ENCODE results near the gene CEP83. TPM values are rescaled to one million over a fixed set of nuclear protein-coding genes. Genes with fewer than 3 reads are reported as not detected.

CEP83 gene
- total RNA-seq, 6 donors from 2014 or later: 9.7 to 40.9 (median 16.2) TPM

DNA sequence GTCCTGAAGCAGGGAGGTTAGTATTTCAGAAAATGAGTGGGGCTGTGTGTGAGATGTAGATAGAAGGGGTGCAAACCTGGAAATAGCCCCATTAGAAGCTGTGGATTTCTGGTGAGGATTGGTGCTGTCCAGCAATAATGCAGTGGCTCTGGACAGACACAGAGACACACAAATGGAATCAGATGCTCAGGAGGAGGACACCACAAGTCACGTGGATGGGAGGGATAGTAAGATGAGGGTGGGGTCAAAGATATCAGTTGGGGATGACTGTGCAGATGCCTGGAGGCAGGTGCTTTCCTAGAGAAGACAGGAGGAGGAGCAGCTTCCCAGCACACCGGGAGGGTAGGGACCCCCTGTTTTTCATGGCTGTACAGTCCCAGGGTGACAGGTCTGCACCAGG is 174.8 kb downstream of the CEP83 start:
- TF ChIP-seq, protein P1, sequence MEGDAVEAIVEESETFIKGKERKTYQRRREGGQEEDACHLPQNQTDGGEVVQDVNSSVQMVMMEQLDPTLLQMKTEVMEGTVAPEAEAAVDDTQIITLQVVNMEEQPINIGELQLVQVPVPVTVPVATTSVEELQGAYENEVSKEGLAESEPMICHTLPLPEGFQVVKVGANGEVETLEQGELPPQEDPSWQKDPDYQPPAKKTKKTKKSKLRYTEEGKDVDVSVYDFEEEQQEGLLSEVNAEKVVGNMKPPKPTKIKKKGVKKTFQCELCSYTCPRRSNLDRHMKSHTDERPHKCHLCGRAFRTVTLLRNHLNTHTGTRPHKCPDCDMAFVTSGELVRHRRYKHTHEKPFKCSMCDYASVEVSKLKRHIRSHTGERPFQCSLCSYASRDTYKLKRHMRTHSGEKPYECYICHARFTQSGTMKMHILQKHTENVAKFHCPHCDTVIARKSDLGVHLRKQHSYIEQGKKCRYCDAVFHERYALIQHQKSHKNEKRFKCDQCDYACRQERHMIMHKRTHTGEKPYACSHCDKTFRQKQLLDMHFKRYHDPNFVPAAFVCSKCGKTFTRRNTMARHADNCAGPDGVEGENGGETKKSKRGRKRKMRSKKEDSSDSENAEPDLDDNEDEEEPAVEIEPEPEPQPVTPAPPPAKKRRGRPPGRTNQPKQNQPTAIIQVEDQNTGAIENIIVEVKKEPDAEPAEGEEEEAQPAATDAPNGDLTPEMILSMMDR (IDR thresholded peaks at IDR 0.05): no peak
- no peak for TF ChIP-seq POLR2A (IDR thresholded peaks at IDR 0.05)
- TF ChIP-seq POLR2AphosphoS5 (IDR thresholded peaks at IDR 0.05): no peak
- TF ChIP-seq EP300 (IDR thresholded peaks at IDR 0.05): no peak
- Histone ChIP-seq H3K9me3 (no peaks in the 10 kb centered on the region), H3K4me3 (no peak overlapping the region), H3K36me3 (peaks cover 0 to 17% (median 6%) of the 10 kb centered on the region in 4 donors), H3K27me3 (no peaks in the 10 kb centered on the region), H3K27ac (no peak overlapping the region), H3K4me1 (peaks cover 24 to 27% (median 25%) of the 10 kb centered on the region in 4 donors)
- WGBS, 2 donors: 85 to 87% methylated on average over 2 of the region's 2 CpGs
- no peak for ATAC-seq (ENCODE audit: low FRiP score in 2 of 2)
- no peak for DNase-seq

DNA sequence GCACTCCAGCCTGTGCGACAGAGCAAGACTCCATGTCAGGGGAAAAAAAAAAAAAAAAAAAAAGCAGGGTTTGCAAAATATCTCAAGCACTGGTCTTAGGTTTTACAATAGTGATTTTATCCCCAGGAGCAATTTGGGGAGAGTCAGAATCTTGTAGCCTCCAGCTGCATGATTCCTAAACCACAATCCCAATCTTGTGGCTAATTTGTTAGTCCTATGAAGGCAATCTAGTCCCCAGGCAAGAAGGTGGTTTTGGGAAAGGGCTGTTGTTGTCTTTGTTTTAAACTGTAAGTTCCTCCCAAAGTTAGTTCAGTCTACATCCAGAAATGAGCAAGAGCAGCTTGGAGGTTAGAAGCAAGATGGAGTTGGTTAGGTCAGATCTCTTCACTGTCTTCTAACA is 175.6 kb downstream of the CEP83 start:
- DNase-seq (no peak), ATAC-seq (ENCODE audit: low FRiP score in 2 of 2) (no peak)
- Histone ChIP-seq H3K27ac (no peak overlapping the region), H3K4me3 (no peak overlapping the region), H3K9me3 (no peaks in the 10 kb centered on the region), H3K36me3 (peaks cover 0 to 21% (median 7%) of the 10 kb centered on the region in 4 donors), H3K4me1 (peaks cover 16 to 22% (median 17%) of the 10 kb centered on the region in 4 donors), H3K27me3 (no peaks in the 10 kb centered on the region)
- WGBS, 2 donors: 100% methylated on average over 1 of the region's 1 CpG
- TF ChIP-seq, protein P1 (IDR thresholded peaks at IDR 0.05): no peak
- TF ChIP-seq POLR2A (IDR thresholded peaks at IDR 0.05) (no peak), POLR2AphosphoS5 (IDR thresholded peaks at IDR 0.05) (no peak)

DNA sequence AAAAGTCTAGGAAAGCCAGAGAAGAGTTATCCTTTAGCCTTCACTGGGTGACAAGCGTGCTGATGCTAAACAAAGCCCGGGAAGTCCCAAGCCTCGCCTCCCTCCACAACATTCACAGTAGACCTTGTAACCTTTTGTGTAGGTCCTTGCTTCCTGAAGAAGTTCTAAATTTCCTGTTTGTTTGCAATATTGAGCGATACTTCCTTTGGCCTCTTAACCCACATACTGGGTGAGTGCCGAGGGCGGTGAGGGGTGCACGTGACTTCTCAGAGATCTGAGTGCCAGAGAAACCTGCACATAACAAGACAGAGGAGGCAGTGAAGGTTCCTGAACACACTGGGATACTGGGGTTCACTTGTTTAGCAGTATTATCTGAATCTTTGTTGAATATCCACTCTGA is 177.0 kb downstream of the CEP83 start:
- TF ChIP-seq POLR2AphosphoS5 (IDR thresholded peaks at IDR 0.05) (peak in 1 of 2 donors; percentile 72), EP300 (IDR thresholded peaks at IDR 0.05) (peak in 1 of 4 donors; percentile 30), POLR2A (IDR thresholded peaks at IDR 0.05) (no peak)
- TF ChIP-seq, protein P1 (IDR thresholded peaks at IDR 0.05): no peak
- Histone ChIP-seq H3K27me3 (no peaks in the 10 kb centered on the region), H3K27ac (peak overlapping the region; percentile 17 to 38 (median 19)), H3K4me1 (peaks cover 13 to 22% (median 17%) of the 10 kb centered on the region in 4 donors), H3K9me3 (no peaks in the 10 kb centered on the region), H3K36me3 (peaks cover 0 to 16% (median 7%) of the 10 kb centered on the region in 4 donors), H3K4me3 (no peak overlapping the region)
- peak; percentile 49 to 61 for ATAC-seq (ENCODE audit: low FRiP score in 2 of 2)
- peak in 1 of 2 donors; percentile 77 for DNase-seq
- WGBS, 2 donors: 19 to 25% methylated on average over 7 of the region's 7 CpGs

DNA sequence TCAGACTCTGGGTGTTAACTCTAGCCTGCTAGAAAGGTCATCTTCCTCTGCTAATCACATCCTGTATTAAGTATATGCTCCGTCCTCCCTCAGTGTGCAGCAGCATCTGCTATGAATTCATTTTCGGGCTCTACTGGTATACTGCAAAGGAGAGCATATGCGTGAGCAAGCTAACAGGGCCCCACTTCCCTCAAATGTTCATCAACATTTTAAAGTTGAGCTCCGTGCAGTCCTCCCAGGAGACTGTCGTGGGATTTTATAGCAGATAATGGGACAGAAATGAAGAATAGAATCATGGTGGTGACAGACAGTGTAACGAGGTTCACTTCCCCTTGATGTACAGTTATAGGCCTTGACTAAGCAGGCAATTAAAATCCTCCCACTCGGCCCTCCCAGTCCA is 179.6 kb downstream of the CEP83 start:
- Histone ChIP-seq H3K4me1 (peaks cover 13 to 22% (median 17%) of the 10 kb centered on the region in 4 donors), H3K27ac (no peak overlapping the region), H3K27me3 (no peaks in the 10 kb centered on the region), H3K9me3 (no peaks in the 10 kb centered on the region), H3K4me3 (no peak overlapping the region), H3K36me3 (peaks cover 0 to 12% (median 3%) of the 10 kb centered on the region in 4 donors)
- DNase-seq (no peak), ATAC-seq (ENCODE audit: low FRiP score in 2 of 2) (no peak)
- 90 to 92% methylated on average over 7 of the region's 7 CpGs for WGBS, 2 donors
- TF ChIP-seq EP300 (IDR thresholded peaks at IDR 0.05) (no peak), POLR2A (IDR thresholded peaks at IDR 0.05) (no peak), POLR2AphosphoS5 (IDR thresholded peaks at IDR 0.05) (no peak)
- TF ChIP-seq, protein P1 (IDR thresholded peaks at IDR 0.05): no peak

DNA sequence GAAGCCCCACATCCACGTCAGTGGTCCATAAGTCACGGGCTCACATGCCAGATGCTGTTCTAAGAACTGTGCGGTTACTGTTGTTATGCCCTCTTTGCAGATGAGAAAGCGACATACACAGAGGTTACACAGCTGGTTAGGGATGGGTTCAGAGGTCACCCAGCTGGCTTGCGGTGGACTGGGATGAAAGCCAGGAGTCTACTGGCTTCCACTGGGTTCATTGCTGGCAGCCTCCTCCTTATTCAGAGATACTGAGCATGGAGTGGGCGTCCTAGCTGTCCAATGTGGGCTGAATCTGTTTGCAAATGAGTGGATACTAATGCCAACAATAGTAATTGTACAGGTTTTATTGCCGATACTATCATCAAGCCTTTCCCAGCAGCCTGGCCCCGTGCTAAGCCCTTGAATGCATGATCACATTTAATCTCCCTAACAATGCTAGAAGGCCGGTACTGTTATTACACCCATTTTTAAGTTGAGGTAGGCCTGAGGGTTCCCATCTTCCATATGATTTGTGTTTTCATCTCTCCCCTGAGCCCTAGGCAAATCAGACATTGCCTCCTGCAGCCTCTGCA is 182.2 kb downstream of the CEP83 start:
- TF ChIP-seq POLR2A (IDR thresholded peaks at IDR 0.05) (no peak), POLR2AphosphoS5 (IDR thresholded peaks at IDR 0.05) (no peak)
- Histone ChIP-seq H3K27ac (no peak overlapping the region), H3K9me3 (no peaks in the 10 kb centered on the region), H3K27me3 (no peaks in the 10 kb centered on the region), H3K36me3 (peaks cover 0 to 12% (median 3%) of the 10 kb centered on the region in 4 donors), H3K4me1 (peaks cover 4 to 11% (median 7%) of the 10 kb centered on the region in 4 donors), H3K4me3 (no peak overlapping the region)
- no peak for DNase-seq
- peak in 1 of 2 donors; percentile 46 for ATAC-seq (ENCODE audit: low FRiP score in 2 of 2)
- 92 to 93% methylated on average over 9 of the region's 9 CpGs for WGBS, 2 donors
